Chondrocyte (in vitro differentiated cells): Measurements from ENCODE around the gene MYDGF. TPM values are rescaled to one million over a fixed set of nuclear protein-coding genes. Genes with fewer than 3 reads are reported as not detected.
"Not testable (repeated sequence)": the region's sequence is repeated elsewhere in the genome, so short reads cannot be mapped to it uniquely, and the experiment has no call there.

Source experiments
- DNase-seq: peaks from one replicate; pipeline ENCODE4 v3.0.0; 2021; ENCODE audit warnings: mixed read lengths, low spot score
- H3K27ac Mint-ChIP-seq: one replicate; pipeline ENCODE4 v1.8.0; 2021; ENCODE audit warnings: mild to moderate bottlenecking, moderate library complexity, mixed read lengths; ENCODE audit not compliant: unreplicated experiment
- H3K27me3 Mint-ChIP-seq: 2 replicates; pipeline ENCODE4 v1.8.0; 2021; ENCODE audit warnings: low read depth, mixed read lengths
- H3K36me3 Mint-ChIP-seq: 2 replicates; pipeline ENCODE4 v1.8.0; 2021; ENCODE audit warnings: low read depth, mixed read lengths
- H3K4me1 Mint-ChIP-seq: 2 replicates; pipeline ENCODE4 v1.8.0; 2021; ENCODE audit warnings: low read depth, mild to moderate bottlenecking, mixed read lengths
- H3K4me3 Mint-ChIP-seq: one replicate; pipeline ENCODE4 v1.8.0; 2021; ENCODE audit warnings: mild to moderate bottlenecking, moderate library complexity, mixed read lengths; ENCODE audit not compliant: unreplicated experiment
- H3K9me3 Mint-ChIP-seq: 2 replicates; pipeline ENCODE4 v1.8.0; 2021; ENCODE audit warnings: low read depth, mixed read lengths
- total RNA-seq: library from RNA; stranded (reverse); gene quantifications from 3 replicates; pipeline ENCODE4 v1.2.1, GENCODE V29; 2021
- TF ChIP-seq, protein P1 (sequence below): fragments of 200-600 bp; sonication (generic); IDR thresholded peaks from 2 replicates; pipeline ENCODE4 v1.5.0; 2021; ENCODE audit warnings: antibody characterized with exemption, mild to moderate bottlenecking, moderate library complexity

MYDGF gene
- total RNA-seq, 1 donor from 2014 or later, result 124 TPM

DNA sequence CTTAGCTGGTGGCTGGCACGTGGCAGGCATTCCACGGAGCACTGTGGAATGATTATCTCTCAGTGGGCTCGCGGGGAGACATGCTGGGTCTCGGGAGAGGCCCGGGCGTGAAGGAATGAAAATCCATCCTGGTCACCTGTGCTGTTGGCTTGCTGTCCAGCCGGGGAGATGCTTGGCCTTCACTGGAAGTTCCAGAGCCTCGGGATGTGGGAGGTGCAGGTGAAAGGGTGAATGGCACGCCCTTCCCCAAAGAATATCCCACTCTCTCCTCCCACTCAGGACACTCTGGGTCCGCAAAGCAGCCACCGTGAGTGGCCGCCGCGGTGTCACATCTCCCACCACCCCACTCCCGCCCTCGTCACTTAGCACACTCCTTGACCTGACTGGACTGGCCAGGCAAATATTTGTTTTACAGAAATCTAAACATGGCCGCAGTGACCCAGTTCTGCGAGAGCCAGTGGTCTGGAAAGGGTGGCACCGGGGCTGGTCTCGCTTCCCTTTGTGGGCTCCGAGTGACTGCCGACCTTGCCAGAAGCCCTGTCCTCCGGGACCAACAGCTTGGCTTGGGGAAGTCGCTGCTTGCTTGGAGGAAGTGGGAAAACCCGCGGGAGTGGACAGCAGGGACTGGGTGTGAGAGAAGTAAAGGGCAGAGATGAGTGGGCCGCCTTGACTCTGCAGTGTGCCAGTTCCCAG lies 45.5 kb upstream of the MYDGF start:
- no peak for DNase-seq
- H3K36me3 Mint-ChIP-seq, result peaks cover 19% of the 10 kb centered on the region
- peaks cover 52% of the 10 kb centered on the region for H3K4me1 Mint-ChIP-seq
- H3K27ac Mint-ChIP-seq, result peak overlapping the region; percentile 68
- H3K4me3 Mint-ChIP-seq, result no peak overlapping the region
- no peaks in the 10 kb centered on the region for H3K27me3 Mint-ChIP-seq
- TF ChIP-seq, protein P1, sequence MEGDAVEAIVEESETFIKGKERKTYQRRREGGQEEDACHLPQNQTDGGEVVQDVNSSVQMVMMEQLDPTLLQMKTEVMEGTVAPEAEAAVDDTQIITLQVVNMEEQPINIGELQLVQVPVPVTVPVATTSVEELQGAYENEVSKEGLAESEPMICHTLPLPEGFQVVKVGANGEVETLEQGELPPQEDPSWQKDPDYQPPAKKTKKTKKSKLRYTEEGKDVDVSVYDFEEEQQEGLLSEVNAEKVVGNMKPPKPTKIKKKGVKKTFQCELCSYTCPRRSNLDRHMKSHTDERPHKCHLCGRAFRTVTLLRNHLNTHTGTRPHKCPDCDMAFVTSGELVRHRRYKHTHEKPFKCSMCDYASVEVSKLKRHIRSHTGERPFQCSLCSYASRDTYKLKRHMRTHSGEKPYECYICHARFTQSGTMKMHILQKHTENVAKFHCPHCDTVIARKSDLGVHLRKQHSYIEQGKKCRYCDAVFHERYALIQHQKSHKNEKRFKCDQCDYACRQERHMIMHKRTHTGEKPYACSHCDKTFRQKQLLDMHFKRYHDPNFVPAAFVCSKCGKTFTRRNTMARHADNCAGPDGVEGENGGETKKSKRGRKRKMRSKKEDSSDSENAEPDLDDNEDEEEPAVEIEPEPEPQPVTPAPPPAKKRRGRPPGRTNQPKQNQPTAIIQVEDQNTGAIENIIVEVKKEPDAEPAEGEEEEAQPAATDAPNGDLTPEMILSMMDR, result no peak
- no peaks in the 10 kb centered on the region for H3K9me3 Mint-ChIP-seq

DNA sequence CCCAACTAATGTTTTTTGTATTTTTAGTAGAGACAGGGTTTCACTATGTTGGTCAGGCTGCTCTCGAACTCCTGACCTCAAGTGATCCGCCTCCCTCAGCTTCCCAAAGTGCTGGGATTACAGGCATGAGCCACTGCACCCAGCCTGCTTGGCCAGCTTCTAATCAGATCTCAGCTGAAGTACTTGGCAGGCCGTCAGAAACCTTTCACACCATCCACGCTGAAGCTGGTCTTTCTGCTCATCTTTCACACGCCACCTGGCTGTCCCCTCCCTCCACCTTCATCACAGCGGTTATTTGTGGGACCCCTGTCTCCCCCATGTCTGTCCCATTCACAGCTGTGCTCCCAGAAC lies 45.0 kb upstream of the MYDGF start:
- Mint-ChIP-seq H3K4me1 (peaks cover 50% of the 10 kb centered on the region), H3K36me3 (peaks cover 15% of the 10 kb centered on the region)
- not testable (repeated sequence) for H3K9me3 Mint-ChIP-seq, H3K27me3 Mint-ChIP-seq, H3K27ac Mint-ChIP-seq, H3K4me3 Mint-ChIP-seq, DNase-seq

DNA sequence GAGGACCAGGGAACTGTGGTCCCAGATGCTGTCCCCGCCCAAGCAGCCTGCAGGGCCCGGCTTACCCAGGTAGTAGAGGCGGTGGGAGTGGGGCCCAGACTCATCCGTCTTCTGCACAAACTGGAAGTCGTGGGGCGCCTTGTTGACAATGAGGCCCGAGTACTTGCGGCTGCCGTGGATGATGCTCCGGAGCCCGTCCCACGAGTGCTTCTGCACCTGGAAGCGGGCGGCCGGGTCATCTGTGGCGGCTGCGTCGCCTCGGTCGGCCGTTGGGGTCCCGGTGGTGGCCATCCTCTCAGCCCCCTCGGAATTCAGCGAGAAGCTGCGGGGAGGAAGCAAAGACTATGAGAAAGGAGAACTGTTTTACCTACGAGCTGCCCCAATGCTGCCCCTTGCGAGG lies 43.9 kb upstream of the MYDGF start:
- TF ChIP-seq, protein P1, result no peak
- DNase-seq, result no peak
- Mint-ChIP-seq H3K4me1 (peaks cover 60% of the 10 kb centered on the region), H3K4me3 (no peak overlapping the region), H3K9me3 (no peaks in the 10 kb centered on the region), H3K27me3 (no peaks in the 10 kb centered on the region), H3K36me3 (peaks cover 15% of the 10 kb centered on the region), H3K27ac (peak overlapping the region; percentile 80)

DNA sequence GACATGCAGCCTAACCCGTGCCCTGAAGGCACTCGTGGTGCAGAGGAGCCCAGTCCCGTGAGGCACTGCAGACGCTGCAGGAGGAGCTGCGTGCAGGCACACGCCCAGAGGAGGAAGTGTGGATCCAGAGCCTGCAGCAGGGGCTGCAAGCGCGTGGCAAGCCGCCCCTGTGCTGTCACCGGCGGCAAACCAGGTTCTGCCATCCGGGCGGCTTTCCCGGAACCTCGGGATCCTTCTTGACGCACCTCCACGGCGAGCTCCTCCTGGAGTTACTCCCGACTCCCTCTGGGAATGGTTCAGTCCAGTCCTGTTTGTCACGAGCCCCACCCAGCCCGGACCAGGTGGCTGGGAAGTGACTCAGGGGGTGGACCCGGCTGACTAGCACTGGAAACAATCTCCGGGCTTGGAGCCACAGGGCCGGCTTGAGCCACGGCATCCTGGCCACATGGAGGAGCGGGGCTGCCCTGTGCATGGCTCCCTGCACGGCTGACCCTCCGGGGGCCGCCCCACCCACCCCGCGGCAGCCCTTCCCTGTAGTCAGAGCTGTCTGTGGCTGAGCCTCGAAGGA lies 43.3 kb upstream of the MYDGF start:
- DNase-seq, result no peak
- no peak overlapping the region for H3K4me3 Mint-ChIP-seq
- peaks cover 59% of the 10 kb centered on the region for H3K4me1 Mint-ChIP-seq
- peaks cover 15% of the 10 kb centered on the region for H3K36me3 Mint-ChIP-seq
- TF ChIP-seq, protein P1, result no peak
- no peaks in the 10 kb centered on the region for H3K27me3 Mint-ChIP-seq
- H3K9me3 Mint-ChIP-seq, result no peaks in the 10 kb centered on the region
- peak overlapping the region; percentile 80 for H3K27ac Mint-ChIP-seq

DNA sequence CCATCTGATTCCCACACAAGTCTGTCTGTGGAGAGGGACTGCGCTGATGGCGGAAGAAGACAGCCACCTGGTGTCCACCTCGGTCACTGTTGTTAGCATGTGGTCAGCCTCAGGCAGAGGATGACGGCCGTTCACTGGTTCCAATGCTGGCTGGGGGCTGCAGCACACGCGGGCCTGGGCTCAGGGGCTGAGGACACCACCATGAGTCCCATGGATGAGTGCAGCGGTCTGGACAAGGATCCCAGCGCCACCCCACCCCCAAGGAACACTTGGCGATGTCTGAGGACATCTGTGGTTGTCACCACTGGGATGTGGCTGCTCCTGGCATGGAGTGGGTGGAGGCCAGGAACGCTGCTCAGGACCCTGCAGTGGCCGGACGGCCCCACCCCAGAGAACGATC lies 42.6 kb upstream of the MYDGF start:
- H3K36me3 Mint-ChIP-seq, result peaks cover 15% of the 10 kb centered on the region
- H3K4me3 Mint-ChIP-seq, result no peak overlapping the region
- DNase-seq, result no peak
- TF ChIP-seq, protein P1, result no peak
- no peaks in the 10 kb centered on the region for H3K9me3 Mint-ChIP-seq
- H3K27ac Mint-ChIP-seq, result no peak overlapping the region
- peaks cover 59% of the 10 kb centered on the region for H3K4me1 Mint-ChIP-seq
- no peaks in the 10 kb centered on the region for H3K27me3 Mint-ChIP-seq

DNA sequence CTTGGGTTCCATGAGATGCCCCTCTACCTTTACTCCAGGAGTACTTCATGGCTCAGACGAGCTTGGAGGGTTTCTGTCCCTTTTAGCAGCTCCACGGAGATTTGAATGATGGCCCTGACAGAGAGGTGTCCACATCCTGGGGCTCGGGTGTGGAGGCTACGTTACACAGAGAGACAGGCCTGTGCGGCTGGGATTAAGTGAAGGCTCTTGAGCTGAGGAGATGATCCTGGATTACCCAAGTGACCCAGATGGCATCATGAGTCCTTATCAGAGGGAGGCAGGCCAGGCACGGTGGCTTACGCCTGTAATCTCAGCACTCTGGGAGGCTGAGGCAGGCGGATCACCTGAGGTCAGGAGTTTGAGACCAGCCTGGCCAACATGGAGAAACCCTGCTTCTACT lies 41.1 kb upstream of the MYDGF start:
- Mint-ChIP-seq H3K4me3 (no peak overlapping the region), H3K36me3 (peaks cover 16% of the 10 kb centered on the region), H3K27me3 (no peaks in the 10 kb centered on the region), H3K9me3 (no peaks in the 10 kb centered on the region), H3K27ac (no peak overlapping the region), H3K4me1 (peaks cover 53% of the 10 kb centered on the region)
- no peak for DNase-seq
- TF ChIP-seq, protein P1, result no peak
